ENCODE data around the gene USP51. TPM values are rescaled to one million over a fixed set of nuclear protein-coding genes. Genes with fewer than 3 reads are reported as not detected.
"Not testable (repeated sequence)": the region's sequence is repeated elsewhere in the genome, so short reads cannot be mapped to it uniquely, and the experiment has no call there.

USP51 gene
- total RNA-seq, 1 donor from 2014 or later, result 8.6 TPM

DNA sequence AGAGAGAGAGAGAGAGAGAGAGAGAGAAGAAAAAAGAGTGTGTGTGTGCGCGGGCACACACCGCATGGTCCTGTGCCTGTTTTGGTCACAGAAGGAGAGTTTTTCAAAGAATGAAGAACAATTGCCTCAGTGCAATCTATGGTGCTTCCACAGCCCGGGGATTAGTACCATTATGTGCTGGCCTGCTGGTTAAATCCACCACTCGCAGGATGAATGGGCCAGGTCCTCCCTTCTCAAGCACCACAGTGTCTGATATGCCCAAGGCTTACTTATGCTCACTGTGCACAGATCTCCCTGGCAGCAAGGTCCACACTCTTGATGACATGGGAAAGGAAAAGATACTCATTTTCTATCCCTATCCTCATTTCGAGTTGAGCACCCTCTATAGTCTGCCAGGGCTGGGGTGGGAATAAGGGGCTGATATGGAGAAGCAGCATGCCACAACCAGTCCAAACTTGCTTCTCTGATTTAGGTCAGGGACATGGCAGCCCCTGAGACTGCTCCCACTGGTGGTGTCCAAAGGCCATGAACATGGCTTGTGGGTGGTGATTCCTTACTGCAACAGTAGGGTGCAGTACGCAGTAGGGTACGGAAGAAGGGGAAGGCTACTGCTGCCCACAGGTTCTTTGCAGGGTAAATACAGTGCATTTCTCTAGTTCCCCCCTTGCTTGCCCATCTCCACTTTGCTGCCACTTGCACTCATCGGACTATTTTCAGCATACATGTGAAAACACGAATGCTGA, 18.9 kb upstream of the USP51 start:
- not testable (repeated sequence) for H3K27me3 Mint-ChIP-seq; H3K9me3 Mint-ChIP-seq (ENCODE audit: low read depth); H3K4me1 Mint-ChIP-seq (ENCODE audit: low read depth); H3K36me3 Mint-ChIP-seq (ENCODE audit: insufficient read depth); H3K4me3 Mint-ChIP-seq (ENCODE audit: low read depth); DNase-seq (ENCODE audit: low spot score, unreplicated experiment); H3K27ac Mint-ChIP-seq

DNA sequence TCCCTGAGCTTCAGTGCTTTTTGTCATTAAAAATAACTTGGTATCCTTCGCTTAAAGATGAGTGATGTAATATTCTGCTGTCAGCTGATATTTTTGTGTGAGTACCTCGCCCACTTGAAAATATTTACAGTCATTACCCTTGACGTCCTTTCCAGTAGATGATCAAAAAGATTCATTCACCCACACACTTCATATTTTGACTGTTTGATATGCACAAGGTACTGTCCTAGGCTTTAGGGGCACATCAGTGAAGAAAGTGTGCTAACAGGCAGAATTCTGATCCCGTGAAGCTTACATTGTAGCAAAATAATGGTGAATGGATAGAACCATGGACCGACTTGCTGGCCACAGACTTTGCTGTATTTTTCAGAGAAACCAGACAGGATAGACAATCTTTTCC, 18.1 kb upstream of the USP51 start:
- H3K36me3 Mint-ChIP-seq (ENCODE audit: insufficient read depth); H3K27ac Mint-ChIP-seq; DNase-seq (ENCODE audit: low spot score, unreplicated experiment); H3K9me3 Mint-ChIP-seq (ENCODE audit: low read depth); H3K4me3 Mint-ChIP-seq (ENCODE audit: low read depth); H3K4me1 Mint-ChIP-seq (ENCODE audit: low read depth); H3K27me3 Mint-ChIP-seq: not testable (repeated sequence)

DNA sequence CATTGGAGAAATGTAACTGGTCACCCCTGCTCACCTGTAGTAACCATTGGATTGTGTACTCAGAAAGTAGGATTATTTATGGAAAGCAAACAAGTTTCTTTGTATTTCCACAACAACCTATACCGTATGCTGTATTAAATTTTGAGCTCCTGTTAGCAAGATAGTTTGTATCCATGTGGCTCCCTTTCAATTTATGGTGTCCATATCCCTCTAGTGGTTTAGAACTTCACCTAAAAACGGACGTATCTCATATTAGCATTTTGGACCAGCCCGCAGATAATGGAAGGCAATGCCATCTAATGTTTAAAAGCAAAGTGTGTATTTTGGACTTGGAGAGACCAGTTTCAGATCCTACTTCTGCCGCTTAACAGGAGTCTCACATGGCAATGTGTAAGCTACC, 17.4 kb upstream of the USP51 start:
- H3K27ac Mint-ChIP-seq; H3K4me3 Mint-ChIP-seq (ENCODE audit: low read depth); H3K9me3 Mint-ChIP-seq (ENCODE audit: low read depth); H3K4me1 Mint-ChIP-seq (ENCODE audit: low read depth); DNase-seq (ENCODE audit: low spot score, unreplicated experiment); H3K36me3 Mint-ChIP-seq (ENCODE audit: insufficient read depth); H3K27me3 Mint-ChIP-seq: not testable (repeated sequence)

DNA sequence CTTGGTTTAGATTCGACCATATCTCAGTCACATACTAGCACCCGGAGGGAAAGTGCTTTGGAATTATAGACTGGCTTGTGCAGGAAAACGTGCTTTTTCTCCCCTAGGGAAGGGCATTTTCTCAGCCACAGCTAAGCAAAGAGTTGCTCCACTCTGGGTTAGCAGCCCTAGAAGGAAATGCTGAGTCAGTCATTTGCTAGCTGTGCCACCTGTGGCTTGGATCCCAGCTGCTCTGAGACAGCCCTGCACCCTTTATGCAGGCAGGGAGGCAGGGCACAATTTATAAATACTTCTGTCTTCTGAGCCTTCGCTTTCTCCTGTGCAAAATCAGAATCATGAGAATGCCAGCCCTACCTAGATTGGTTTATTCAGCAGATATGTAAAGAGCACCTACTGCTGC, 1.3 kb upstream of the USP51 start:
- no peak for DNase-seq (ENCODE audit: low spot score, unreplicated experiment)
- H3K9me3 Mint-ChIP-seq (ENCODE audit: low read depth), result peaks cover 4% of the 10 kb centered on the region
- no peaks in the 10 kb centered on the region for H3K4me1 Mint-ChIP-seq (ENCODE audit: low read depth)
- H3K27ac Mint-ChIP-seq, result no peak overlapping the region
- H3K27me3 Mint-ChIP-seq, result no peaks in the 10 kb centered on the region
- no peaks in the 10 kb centered on the region for H3K36me3 Mint-ChIP-seq (ENCODE audit: insufficient read depth)
- no peak overlapping the region for H3K4me3 Mint-ChIP-seq (ENCODE audit: low read depth)
- TF ChIP-seq, protein P1, sequence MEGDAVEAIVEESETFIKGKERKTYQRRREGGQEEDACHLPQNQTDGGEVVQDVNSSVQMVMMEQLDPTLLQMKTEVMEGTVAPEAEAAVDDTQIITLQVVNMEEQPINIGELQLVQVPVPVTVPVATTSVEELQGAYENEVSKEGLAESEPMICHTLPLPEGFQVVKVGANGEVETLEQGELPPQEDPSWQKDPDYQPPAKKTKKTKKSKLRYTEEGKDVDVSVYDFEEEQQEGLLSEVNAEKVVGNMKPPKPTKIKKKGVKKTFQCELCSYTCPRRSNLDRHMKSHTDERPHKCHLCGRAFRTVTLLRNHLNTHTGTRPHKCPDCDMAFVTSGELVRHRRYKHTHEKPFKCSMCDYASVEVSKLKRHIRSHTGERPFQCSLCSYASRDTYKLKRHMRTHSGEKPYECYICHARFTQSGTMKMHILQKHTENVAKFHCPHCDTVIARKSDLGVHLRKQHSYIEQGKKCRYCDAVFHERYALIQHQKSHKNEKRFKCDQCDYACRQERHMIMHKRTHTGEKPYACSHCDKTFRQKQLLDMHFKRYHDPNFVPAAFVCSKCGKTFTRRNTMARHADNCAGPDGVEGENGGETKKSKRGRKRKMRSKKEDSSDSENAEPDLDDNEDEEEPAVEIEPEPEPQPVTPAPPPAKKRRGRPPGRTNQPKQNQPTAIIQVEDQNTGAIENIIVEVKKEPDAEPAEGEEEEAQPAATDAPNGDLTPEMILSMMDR (IDR thresholded peaks at IDR 0.05; ENCODE audit: unreplicated experiment), result no peak

DNA sequence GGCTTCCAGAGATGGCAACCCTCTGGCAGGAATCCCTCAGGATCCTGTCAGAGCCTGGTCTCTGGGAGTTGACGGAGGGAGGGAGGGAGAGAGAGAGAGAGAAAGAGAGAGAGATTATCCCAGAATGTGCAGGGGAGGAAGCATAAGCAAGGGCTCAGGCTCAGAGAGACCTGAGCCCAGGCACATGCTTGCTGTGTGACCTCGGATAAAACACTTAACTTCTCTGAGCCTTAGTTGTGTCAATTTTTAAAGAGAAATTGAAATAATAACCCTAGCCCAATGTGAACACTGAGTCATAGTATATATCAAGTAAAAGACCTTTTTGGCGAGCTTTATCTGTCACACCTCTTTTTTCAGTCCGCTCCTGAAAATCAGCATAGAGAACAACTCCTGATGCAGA, 473 bp upstream of the USP51 start:
- Mint-ChIP-seq H3K4me3 (ENCODE audit: low read depth) (peak overlapping the region; percentile 89), H3K4me1 (ENCODE audit: low read depth) (no peaks in the 10 kb centered on the region), H3K27me3 (no peaks in the 10 kb centered on the region), H3K36me3 (ENCODE audit: insufficient read depth) (no peaks in the 10 kb centered on the region), H3K27ac (peak overlapping the region; percentile 99), H3K9me3 (ENCODE audit: low read depth) (peaks cover 4% of the 10 kb centered on the region)
- TF ChIP-seq, protein P1 (IDR thresholded peaks at IDR 0.05; ENCODE audit: unreplicated experiment), result no peak
- no peak for DNase-seq (ENCODE audit: low spot score, unreplicated experiment)

DNA sequence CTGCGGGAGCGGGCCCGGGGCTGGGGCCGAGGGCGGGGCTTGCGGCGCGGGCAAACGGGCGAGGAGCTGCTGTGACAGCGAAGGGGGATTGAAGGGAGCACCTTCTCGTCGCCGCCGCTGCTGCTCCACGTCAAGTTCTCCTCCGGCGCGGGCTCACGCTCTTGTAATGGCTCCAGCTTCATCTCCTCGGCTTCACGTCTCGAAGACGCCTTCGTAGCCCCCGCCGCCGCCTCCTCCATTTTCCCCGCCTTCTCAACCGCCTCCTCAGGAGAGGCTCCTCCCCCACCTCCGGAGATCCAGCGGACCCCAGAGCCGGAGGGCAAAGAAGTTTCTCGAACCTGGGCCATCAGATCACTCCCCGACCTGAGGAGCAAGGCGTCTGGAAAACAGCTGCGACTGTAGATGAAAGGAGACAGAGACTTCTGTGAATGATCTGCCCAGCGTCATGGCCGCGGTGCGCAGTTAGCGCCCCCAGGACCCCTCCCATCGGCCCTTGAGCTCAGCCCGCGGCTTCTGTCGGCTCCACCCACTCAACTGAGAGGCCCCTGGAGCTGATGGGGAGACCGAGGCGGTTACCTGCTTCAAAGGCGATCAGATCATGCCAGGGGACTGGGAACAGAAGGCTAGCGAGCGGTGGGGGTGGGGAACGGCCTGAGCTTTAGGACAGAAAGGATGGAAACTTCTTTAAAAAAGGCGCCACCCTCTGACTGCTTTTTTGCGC, 895 bp downstream of the USP51 start:
- no peaks in the 10 kb centered on the region for H3K27me3 Mint-ChIP-seq
- H3K4me3 Mint-ChIP-seq (ENCODE audit: low read depth), result peak overlapping the region; percentile 89
- peaks cover 7% of the 10 kb centered on the region for H3K9me3 Mint-ChIP-seq (ENCODE audit: low read depth)
- no peaks in the 10 kb centered on the region for H3K4me1 Mint-ChIP-seq (ENCODE audit: low read depth)
- DNase-seq (ENCODE audit: low spot score, unreplicated experiment), result peak; percentile 21
- TF ChIP-seq, protein P1 (IDR thresholded peaks at IDR 0.05; ENCODE audit: unreplicated experiment), result no peak
- peak overlapping the region; percentile 99 for H3K27ac Mint-ChIP-seq
- peaks cover 2% of the 10 kb centered on the region for H3K36me3 Mint-ChIP-seq (ENCODE audit: insufficient read depth)
